H1 (cell line): ENCODE measurements around the gene ZNF692. TPM values are rescaled to one million over a fixed set of nuclear protein-coding genes. Genes with fewer than 3 reads are reported as not detected.

Experiments used
- ATF2 ChIP-seq: IDR thresholded peaks from 2 replicates; pipeline ENCODE4 v1.6.1; 2012; ENCODE audit warnings: low read length, inconsistent platforms
- CBX5 ChIP-seq: fragments of 300-800, 300-1000 bp; sonication (generic); IDR thresholded peaks from 2 replicates; pipeline ENCODE4 v1.7.1; 2016; ENCODE audit warnings: antibody characterized with exemption, low read length, low read depth
- JUND ChIP-seq: IDR thresholded peaks from 2 replicates; pipeline ENCODE4 v1.6.1; 2011; ENCODE audit warnings: mild to moderate bottlenecking, improper control_type of control experiment, low read length
- SP4 ChIP-seq: IDR thresholded peaks from 2 replicates; pipeline ENCODE4 v1.6.1; 2012; ENCODE audit warnings: low read length, inconsistent platforms
- SRF ChIP-seq: IDR thresholded peaks from 2 replicates; pipeline ENCODE4 v1.6.1; 2011; ENCODE audit warnings: mild to moderate bottlenecking, low read depth, low read length, moderate library complexity
- polyA plus RNA-seq, 7 experiments: library from polyadenylated mRNA; depleted of rRNA in 3 of 7; stranded (reverse) in 5 of 7; unstranded in 2 of 7; fragments of >200 nt in 5 of 7; fragments of 200-250 nt in 2 of 7; gene quantifications; 1 replicate in 5 of 7; 2 replicates in 1 of 7; 4 replicates in 1 of 7; pipeline versions ENCODE4 v1.2.1 to v1.2.3, GENCODE V29; 2011 to 2013; ENCODE audit warnings: missing spikeins in 2 of 7, mixed read lengths in 2 of 7
- total RNA-seq: library from RNA; stranded (reverse); fragmentation: NEBNext Ultra II Directional; extraction: Animal tissue kit (Norgen Biotek cat#: 25700); gene quantifications from 2 replicates; pipeline ENCODE4 v1.2.1, GENCODE V29; 2021

ZNF692 gene
- total and polyA plus RNA-seq, 2 of the 8 experiments (the other 6 are each of a cell fraction or from before 2014, with no cell fraction given) = 38.4 to 52.3 TPM

GRCh38 chr1:248885646-248886045 is 26.8 kb upstream of the ZNF692 start (continued):
- TF ChIP-seq SP4 = no peak
- TF ChIP-seq JUND = no peak
- no peak for TF ChIP-seq CBX5
- TF ChIP-seq SRF = no peak
- no peak for TF ChIP-seq ATF2
